HTERT RPE-1 (cell line): ENCODE results near the gene TMEM132D.

Experiments
- in situ Hi-C: fragments of 300-500 bp; cut with MboI; formaldehyde crosslinking; loops from 4 replicates; pipeline ENCODE4 v1.14.3; 2020; ENCODE audit warnings: low sequenced_read_pairs

The TMEM132D gene

DNA sequence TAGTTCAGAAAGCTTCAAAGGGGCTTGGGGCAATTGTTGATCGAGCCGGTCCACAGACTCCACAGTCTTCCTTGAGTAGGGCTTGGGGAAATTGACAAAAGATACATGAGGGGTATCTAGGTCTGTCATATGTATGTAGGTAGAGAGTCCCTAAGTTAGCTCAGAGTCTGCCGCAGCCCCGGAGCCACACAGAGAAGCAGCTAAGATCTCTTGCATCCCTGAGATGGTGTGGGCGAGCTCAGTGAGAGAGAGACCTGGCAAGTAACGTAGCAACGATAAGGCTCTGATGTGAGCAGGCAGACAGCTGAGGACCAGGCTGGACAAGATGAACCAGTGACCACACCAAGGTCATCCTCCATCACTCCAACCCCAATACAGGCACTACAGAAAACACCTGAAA is 297.6 kb downstream of the TMEM132D start:
- in situ Hi-C loops: no loop called here

DNA sequence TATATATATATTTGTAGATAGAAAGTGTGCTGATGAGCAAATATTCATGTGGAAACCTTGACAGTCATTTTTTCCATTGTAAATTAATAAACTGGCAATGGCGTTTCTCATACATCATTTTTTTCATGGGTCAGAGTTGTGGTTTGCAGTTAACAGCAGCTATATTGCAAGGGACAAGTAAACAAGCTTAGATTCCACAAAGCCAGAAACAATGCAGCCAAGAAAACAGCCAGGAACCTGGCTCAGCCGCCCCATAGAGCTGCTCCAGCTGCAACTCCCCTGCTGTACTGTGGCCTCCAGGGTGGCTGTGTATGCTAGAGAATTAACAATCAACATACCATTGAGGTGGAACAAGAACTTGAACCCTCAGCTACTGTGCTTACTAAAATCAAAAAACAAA is 298.2 kb downstream of the TMEM132D start:
- in situ Hi-C loops: no loop called here

DNA sequence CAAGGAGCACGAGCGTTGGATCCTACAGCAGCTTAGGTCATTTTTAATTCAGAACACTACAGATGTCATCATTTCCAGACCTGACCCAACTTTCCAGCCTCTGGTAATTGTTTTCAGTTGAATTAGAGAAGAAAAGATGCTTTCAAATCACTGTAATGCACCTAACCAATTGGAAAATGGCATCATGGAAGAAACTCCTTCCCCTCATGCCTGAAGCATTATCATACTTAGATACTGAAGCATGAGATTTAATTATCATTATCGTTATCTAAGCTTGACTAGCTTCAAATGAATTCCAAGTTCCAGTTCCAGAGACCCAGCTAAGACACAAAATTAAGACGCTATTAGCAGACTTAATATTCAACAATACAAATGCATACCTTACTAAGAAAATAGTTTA is 299.3 kb downstream of the TMEM132D start:
- in situ Hi-C loops: no loop called here

- in situ Hi-C loops: no loop called here
Measured at GRCh38 chr12:129599406-129599805, 304.4 kb downstream of the TMEM132D start.

DNA sequence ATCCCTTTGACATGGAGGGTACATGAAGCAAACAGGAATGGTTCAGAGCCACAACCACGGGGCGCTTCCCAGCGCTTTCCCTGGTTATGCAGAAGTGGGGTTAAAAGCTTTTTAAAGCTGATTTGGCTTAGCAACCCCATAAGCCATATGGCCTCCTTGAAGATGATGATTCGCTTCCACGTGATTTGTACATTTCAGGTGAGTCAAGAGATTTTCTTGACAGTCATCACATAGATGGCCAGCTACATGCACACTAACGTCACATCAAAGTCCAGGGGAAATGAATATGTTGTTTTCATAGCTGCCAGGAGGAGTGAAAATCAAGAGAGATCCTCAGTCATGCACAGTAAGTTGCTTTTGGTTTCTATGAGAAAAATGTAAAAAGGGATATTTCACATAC is 309.7 kb downstream of the TMEM132D start:
- in situ Hi-C loops: no loop called here

DNA sequence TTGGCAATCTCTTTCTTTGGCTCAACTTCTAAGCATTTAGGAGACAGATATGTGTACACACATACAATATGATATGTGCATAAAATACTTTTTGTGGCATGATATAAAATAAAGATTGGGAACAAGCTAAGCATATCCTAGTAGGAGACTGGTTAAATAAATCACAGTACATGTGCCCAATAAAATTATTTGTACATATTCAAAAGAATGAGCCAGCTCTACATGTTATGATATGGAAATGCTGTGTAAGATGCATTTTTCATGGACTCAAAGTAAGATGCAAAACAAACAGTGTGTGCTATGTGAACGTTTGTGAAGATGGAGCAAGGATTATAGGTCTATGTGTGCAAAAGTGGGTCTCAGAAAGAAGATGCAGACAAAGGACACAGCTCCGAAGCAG is 311.4 kb downstream of the TMEM132D start:
- in situ Hi-C loops: no loop called here

GRCh38 chr12:129589503-129589902 is 314.3 kb downstream of the TMEM132D start:
- in situ Hi-C loops: no loop called here

DNA sequence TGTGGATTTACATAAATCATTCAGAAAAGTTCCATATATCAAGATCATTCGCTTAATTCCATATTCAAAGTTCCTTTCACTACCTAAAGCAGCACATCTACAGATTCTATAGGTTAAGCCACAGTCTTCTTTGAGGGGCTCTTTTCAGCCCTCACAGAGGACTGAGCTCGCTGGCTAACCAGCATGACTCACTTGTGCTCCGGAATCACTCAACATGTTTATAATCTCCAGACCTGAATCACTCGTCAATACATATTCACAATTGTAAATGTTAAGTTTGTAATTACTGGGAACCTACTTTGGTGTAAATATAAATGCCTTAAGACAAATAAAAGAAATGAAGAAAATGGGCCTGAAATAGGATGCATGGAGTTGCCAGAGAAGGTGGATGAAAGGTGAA is 315.7 kb downstream of the TMEM132D start:
- in situ Hi-C loops: no loop called here

DNA sequence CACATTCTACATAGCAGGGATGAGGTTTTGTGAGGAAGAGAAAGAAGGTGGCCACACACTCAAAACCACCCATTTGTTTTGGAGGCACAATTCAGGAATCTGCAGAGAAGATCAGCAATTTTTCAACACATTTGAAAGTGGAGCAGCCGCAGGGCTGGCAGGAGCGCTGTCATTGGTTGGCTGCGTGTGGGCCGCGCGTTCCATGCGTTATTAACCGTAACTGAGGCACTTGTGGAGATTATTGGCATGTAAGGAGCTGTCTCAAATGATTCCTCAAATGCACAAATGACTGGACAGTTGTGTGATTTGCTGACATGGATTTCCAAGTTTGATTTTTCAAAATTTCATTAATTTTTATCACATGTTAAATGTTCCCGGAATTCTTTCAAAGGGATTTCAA is 318.5 kb downstream of the TMEM132D start:
- in situ Hi-C loops: no loop called here

- in situ Hi-C loops: no loop called here
Measured at GRCh38 chr12:129579879-129580278, 323.9 kb downstream of the TMEM132D start.

DNA sequence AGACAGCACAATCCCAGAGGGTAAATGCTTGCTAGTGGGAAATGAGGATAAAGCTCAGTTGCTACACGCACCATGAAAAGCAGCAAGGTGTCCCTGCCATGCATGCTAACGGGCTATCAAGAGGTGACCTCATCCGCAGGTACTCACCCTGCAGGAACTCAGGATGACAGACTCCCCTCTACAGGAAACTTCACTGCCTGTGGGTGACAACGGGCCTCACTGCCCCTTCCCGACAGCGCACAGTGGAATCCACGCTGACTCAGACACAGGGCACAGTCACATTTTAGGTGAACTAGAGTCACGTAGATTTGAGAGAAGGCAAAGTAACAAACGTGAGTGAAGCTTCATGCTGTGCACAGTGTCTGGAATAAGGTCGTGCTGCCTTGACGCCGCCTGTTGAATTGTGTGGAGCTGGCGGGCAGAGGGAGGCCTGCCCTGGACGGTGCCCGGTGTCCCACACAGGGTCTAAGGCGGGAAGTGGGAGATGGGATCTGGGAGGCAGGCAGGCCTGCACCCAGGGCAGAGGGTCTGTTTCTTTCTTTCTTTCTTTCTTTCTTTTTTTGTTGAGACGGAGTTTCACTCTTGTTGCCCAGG is 331.8 kb downstream of the TMEM132D start:
- in situ Hi-C loops: no loop called here

- in situ Hi-C loops: no loop called here
Measured at GRCh38 chr12:129570796-129571400, 332.9 kb downstream of the TMEM132D start.

- in situ Hi-C loops: no loop called here
Measured at GRCh38 chr12:129566800-129567199, 337.0 kb downstream of the TMEM132D start.

DNA sequence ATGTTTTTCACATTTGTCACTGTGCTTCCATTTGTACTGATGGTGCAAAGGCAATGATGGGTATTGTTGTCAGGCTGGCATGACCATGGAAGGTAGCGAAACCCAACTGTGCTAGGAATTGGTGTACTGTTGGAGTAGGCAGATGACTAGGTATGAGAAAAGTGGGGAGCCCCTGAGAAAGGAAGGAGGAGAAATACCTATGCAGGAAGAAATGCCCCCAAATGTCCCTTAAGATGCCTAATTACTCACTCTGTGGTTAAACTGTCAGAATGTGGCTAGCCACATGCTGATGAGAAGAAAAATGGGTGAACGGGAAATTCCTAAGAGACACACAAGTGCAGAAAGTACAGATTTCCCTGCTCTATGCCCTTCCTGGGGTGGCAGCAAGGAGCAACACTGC is 339.1 kb downstream of the TMEM132D start:
- in situ Hi-C loops: no loop called here

GRCh38 chr12:129563266-129563665 is 340.6 kb downstream of the TMEM132D start:
- in situ Hi-C loops: no loop called here

DNA sequence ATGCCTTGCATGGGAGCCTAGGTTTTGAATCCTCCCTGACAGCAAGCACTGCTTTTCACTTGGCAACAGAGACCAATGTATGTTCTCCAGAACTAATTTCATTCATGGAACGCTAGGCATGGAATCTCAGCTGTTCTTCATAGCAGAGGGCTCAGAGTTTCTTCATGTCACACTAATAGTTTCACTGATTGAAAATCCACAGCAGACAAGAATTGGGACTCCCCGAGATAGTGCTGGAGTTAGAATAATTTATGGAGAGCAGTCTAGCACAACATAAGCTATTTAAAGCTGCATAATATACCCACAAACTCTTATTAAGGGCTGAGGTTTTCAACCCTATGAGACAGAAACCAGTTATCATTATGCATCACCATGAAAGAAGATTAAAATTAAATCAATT is 342.5 kb downstream of the TMEM132D start:
- in situ Hi-C loops: no loop called here

DNA sequence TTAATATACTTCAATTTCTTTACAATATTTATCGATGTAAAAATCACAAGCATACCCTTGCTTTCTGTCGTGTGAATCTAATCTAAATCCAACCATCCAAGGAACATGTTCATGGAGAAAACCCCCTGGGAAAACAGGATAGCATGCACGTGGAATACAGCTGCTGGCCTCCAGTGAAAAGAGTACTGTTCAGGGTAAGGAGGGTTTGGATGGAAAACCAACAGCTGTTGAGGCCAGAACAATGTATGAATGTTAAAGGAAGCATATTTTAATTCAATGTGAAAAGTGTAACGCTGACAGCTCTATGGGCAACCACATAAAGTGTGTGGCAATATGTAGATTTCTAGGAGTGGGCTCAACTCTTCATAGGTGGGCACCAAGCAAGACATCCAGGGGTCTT is 344.0 kb downstream of the TMEM132D start:
- in situ Hi-C loops: no loop called here

DNA sequence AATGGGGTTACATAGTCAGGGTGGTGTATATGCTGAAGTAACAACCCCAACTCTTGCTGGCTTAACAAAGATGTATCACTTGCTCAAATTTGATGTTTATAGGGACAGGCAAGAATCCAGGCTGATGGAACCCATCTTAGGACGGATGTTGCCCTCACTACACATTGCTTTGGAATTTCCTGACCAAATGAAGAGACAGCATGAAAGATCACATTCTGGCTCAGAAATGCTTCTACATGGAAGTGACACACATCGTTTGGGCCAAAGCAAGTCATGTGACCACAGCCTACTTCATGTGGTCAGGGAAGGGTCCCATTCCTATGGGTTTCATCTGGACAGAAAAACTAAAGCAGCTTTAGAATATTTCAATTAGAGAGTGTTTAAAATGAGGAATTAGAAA is 345.8 kb downstream of the TMEM132D start:
- in situ Hi-C loops: no loop called here

GRCh38 chr12:129556082-129556481 is 347.7 kb downstream of the TMEM132D start:
- in situ Hi-C loops: no loop called here

- in situ Hi-C loops: no loop called here
Measured at GRCh38 chr12:129552996-129553750, 350.7 kb downstream of the TMEM132D start.

DNA sequence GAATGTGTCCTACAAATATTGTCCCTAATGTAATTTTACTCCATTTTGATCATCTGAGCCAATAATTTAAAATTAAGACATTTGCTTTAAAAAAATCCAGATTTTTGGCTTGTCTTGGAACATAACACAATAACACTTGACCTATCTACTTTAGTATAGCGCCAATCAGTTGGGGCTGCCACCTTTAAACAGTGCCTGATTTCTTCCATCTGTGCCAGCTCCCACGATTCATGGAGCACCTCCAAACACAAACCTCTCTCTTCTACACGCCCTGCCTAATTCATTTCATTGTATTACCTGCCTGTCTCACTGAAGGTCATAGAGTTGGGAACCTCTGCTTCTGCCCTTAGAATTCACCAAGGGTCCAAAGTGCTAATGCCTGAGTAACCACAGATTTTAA is 352.4 kb downstream of the TMEM132D start:
- in situ Hi-C loops: no loop called here

DNA sequence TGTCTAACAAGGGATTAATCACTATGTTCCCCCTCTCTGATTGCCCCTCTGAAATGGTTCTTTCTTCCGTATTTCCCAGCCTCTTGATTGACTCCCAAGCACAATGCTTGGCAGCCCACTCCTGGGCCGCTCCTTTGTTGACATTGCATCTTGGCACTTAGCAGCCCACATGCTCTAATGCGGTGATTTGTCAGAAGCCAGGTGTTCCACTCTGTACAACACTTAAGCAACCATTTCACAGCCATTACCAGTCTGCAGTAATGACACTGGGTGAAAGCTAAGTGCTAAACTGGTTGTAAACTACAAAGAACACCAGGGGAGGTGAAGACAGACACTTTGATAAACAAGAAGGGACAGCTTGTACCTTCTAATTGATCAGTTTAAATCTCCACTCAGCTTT is 353.5 kb downstream of the TMEM132D start:
- in situ Hi-C loops: no loop called here
